Right forelimb (tissue), 1 donor: ENCODE data around the gene MYO3B.
"Not testable (repeated sequence)": the region's sequence is repeated elsewhere in the genome, so short reads cannot be mapped to it uniquely, and the experiment has no call there.

Experiments
- DNase-seq: peaks from one replicate; pipeline ENCODE4 v3.0.0-alpha.2; 2018

MYO3B gene

GRCh38 chr2:170660409-170660808 lies 482.5 kb downstream of the MYO3B start:
- no peak for DNase-seq

DNA sequence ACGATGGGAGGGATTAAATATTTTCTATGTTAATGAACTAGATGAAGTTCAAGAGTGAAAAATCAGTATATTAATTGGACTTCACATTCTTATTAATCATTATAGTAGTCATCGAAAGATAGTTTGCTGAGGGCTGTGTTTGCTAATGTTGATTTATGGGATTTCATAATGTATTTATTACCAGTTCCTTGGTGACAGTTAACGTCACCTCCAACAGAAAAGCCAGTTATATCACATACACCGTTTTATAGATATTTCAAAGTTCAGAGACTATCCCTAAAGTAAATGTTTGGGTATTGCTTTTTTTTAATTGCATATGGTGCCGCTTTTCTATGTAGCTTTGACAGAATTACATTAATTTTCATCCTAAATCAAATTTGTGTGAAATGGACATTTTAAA lies 487.8 kb downstream of the MYO3B start:
- DNase-seq, result no peak

DNA sequence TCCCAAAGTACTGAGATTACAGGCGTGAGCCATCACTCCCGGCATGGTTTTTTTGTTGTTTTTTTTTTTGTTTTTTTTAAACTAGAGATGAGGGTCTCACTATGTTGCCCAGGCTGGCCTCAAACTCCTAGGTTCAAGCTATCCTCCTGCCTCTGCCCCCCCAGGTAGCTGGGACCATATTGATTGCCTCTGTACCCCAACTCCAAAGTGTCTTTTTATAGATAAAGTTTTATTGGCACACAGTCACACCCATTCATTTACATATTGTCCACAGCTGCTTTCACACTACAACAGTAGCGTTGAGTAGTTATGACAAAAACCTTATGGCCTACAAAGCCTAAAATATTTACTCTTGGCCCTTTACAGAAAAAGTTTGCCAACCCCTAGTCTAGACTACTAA lies 492.0 kb downstream of the MYO3B start:
- no peak for DNase-seq

DNA sequence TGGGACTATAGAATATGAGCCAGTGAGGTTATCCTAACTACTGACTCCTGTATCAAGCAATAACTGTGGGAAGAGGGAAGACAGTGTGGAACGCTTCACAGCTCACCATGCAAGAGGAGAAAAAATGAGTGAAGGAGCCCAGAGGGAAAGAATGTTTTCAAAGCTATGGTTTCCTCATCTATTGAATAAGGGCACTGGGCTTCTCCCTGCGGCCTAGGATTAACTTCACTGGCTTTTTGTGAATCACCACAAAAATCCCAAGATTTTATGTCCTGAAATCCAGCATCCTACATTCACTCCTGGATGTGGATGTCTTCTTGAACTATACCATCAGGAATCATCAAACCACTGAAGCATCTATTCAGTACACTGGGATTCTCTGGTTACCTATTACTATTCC lies 492.7 kb downstream of the MYO3B start:
- DNase-seq, result no peak

GRCh38 chr2:170671079-170671478 lies 493.1 kb downstream of the MYO3B start:
- DNase-seq, result no peak

DNA sequence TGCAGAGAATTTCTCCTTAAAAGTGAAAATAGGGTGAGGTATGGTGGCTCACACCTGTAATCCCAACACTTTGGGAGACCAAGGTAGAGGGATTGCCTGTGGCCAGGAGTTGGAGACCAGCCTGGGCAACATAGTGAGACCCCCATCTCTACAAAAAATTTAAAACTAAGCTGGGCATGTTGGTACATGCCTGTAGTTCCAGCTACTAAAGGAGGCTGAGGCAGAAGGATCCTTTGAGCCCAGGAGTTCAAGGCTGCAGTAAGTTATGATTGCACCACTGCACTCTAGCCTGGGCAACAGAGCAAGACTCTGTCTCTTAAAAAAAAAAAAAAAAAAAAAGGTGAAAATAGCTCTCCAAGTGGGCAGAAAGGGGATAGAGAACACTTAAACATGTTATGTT lies 496.3 kb downstream of the MYO3B start:
- not testable (repeated sequence) for DNase-seq

DNA sequence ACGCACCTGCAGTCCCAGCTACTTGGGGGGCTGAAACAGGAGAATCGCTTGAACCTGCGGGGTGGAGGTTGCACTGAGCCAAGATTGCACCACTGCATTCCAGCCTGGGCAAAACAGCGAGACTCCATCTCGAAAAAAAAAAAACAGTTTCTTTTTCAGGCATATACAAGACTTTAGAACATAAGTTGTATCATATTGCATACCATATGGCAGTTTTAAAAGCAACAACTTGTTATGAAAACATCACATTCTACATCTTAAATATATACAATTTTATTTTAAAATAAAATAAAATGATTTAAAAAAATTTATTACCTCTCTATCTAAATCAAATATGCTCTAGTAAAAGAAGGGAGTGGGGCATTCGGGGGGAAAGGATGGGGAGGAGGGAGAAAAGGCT lies 497.8 kb downstream of the MYO3B start:
- DNase-seq, result no peak

DNA sequence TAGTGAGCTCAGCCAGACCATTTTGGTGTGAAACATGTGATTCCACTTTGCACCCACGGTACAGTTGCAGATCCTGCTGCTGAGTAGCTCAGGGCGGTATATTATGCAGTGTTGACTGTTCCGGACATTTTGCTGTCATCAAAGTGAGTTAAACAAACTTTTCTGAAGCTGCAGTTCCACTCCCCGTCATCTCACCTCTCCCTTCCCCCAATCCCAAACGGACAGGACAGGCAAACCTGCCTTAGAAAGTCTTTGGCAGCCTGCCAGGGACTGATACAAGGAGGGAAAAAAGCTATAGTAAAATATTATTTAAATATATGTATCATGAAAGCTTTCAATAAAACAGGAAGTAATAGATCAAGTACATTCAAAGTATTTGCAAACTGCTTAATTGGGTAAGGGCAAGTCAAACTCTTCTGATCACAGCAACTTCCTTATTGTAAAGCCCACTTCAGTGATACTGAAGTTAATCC lies 501.7 kb downstream of the MYO3B start:
- no peak for DNase-seq

GRCh38 chr2:170680172-170680941 lies 502.4 kb downstream of the MYO3B start:
- no peak for DNase-seq

DNA sequence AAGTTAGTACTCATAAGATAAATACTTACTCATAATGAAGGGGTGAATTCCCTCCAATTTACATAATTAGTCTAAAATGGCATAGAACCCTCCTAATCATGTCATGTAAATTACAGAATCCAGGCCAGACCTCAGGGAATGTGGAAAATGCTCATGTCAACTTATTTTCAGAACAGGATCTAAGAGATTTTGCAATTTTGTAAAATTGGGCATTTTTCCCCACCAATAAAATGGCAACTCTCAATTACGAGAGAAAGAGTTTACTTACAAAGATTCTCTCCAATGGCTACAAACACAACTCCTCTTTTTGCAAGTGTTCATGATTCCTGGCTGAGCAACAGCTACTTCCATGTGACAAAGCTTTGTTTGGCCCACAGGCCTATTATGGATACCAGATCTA lies 503.4 kb downstream of the MYO3B start:
- no peak for DNase-seq

GRCh38 chr2:170685591-170685990 lies 507.6 kb downstream of the MYO3B start:
- no peak for DNase-seq

DNA sequence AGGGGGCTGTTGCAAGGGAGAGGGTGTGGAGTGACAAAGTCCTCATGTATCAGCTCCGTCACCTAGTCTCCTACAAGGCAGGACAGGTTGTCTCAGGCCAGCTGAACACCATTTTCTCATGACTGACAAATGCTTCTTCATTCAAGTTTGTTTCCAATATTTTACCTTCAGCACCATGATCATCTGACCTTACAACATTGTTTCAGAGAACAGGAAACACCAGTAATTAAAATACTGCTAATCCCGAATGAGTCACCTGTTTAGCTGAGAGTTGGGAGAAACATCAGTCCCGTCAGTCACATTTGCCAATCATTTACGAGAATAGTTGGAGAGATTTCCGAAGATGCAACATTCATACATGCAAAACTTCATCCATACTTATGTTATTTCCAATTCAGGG lies 511.5 kb downstream of the MYO3B start:
- DNase-seq, result no peak

DNA sequence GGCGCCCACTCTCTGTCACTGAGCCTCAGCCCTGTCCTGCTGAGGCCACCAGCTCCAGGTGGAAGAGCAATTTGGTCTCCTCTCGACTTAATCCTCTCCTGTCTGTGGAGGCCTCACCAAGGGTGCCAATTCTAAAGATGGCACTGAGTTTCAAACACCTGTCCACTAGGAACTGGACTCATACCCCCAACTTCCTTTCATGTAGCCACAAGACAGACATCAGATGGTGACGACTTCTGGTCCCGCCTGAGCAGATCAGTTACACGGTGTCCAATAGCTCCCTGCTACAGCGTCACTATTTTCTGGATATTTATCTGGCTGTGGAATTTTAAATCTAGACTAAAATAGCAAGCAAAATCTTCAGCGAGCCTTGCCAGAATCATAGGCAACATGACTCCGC lies 512.7 kb downstream of the MYO3B start:
- no peak for DNase-seq

- no peak for DNase-seq
Observed at GRCh38 chr2:170694316-170694715, 516.4 kb downstream of the MYO3B start.

DNA sequence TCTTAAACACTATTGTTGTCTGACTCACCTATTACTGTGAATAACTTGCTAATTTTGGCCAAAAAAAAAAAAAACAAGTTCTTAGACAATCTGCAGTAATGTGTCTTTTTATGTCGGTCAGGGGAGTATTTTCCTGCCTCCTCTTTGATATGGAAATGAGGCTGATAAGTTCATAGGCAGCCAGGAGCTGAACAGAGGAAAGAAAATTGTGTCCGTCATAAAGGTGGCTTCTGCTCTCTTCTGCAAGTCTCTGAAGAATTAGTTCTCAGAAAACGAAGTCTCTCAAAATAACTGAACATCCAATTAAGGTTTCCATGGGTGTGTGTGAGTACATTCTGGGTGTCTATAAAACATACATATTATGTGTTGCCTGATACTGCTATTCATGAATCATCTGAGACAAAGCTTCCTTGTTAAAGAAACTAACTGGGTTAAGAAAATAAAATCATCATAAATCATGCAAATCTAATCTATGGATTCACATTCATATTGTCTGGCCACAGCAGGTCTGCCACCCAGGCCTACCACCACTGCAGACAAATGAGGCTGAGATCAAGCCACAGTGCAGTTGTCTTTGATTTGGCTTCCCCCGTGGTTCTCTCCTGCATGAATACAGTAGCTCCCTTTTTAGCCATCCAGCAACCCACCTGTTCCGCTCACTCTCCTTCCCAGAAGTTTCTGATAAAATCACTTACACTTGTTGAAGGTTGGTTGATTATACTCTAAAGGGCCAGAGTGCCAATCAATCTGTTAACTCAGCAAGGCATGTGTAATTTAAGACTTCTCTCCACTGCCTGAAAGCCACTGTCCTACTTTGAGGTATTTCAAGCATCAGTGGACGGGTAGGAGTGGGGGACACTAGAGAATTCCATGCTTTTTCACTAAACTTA lies 517.8 kb downstream of the MYO3B start:
- DNase-seq, result no peak

DNA sequence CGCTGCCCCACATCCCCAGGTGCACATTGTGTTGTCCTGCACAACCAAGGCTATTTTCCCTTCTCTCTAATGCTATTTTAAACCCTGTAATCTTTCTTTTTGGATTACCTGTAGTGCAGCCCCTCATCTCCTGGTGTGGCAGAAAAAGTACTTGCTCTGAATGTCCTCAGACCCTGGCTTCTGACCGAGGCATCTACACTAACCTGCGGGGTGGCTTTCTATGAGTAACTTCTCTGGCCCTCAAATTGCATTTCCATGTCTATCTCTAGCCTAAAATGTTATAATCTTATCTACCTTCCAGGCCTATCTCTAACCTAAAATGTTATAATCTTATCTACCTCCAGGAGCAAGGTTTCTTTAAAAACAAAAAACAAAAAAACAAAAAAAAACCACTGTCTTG lies 519.0 kb downstream of the MYO3B start:
- no peak for DNase-seq

GRCh38 chr2:170701011-170701410 lies 523.1 kb downstream of the MYO3B start:
- DNase-seq, result no peak

DNA sequence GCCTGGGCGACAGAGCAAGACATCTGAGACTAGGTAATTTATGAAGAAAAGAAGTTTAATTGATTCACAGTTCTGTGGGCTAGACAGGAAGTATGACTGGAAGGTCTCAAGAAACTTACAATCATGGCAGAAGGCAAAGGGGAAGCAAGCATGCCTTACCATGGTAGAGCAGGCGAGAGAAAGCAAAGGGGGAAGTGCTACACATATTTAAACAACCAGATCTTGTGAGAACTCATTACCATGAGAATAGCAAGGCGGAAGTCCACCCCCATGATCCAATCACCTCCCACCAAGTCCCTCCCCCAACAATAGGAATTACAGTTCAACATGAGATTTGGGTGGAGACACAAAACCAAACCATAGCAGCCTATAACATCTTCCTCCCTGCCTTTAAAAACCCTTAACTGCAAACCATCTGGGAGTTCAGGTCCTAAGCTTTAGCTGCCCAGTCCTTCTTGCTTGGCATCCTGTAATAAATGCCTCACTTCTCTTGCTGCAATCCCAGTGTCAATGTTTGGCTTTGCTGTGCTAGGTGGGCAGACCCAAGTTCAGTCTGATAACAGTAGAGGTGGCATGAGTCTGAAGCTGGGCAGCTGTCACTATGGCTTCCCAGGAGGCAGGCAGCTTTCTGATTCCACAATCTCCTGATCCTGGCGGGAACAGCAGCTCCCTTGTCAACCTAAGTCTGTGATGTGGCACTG lies 526.0 kb downstream of the MYO3B start:
- DNase-seq, result no peak
